ENCODE results near the gene DLEU7. TPM values are rescaled to one million over a fixed set of nuclear protein-coding genes. Genes with fewer than 3 reads are reported as not detected.

DLEU7 gene
- total RNA-seq, 1 donor from 2014 or later, result 0.43 TPM

GRCh38 chr13:50887151-50887550 is 43.7 kb upstream of the DLEU7 start:
- Mint-ChIP-seq H3K9me3 (ENCODE audit: unreplicated experiment) (peaks cover 4% of the 10 kb centered on the region), H3K27me3 (ENCODE audit: unreplicated experiment) (peaks cover 19% of the 10 kb centered on the region), H3K4me3 (ENCODE audit: unreplicated experiment) (no peak overlapping the region), H3K27ac (ENCODE audit: unreplicated experiment) (no peak overlapping the region), H3K4me1 (ENCODE audit: unreplicated experiment) (peaks cover 1% of the 10 kb centered on the region), H3K36me3 (ENCODE audit: unreplicated experiment) (no peaks in the 10 kb centered on the region)
- TF ChIP-seq CTCF (IDR thresholded peaks at IDR 0.05), result no peak
- DNase-seq (ENCODE audit: extremely low spot score, unreplicated experiment), result no peak

GRCh38 chr13:50884265-50884664 is 40.8 kb upstream of the DLEU7 start:
- Mint-ChIP-seq H3K27me3 (ENCODE audit: unreplicated experiment) (peaks cover 19% of the 10 kb centered on the region), H3K36me3 (ENCODE audit: unreplicated experiment) (no peaks in the 10 kb centered on the region), H3K4me1 (ENCODE audit: unreplicated experiment) (no peaks in the 10 kb centered on the region), H3K27ac (ENCODE audit: unreplicated experiment) (no peak overlapping the region), H3K9me3 (ENCODE audit: unreplicated experiment) (peaks cover 8% of the 10 kb centered on the region), H3K4me3 (ENCODE audit: unreplicated experiment) (no peak overlapping the region)
- TF ChIP-seq CTCF (IDR thresholded peaks at IDR 0.05), result no peak
- DNase-seq (ENCODE audit: extremely low spot score, unreplicated experiment), result no peak

GRCh38 chr13:50883728-50884127 is 40.2 kb upstream of the DLEU7 start:
- Mint-ChIP-seq H3K4me3 (ENCODE audit: unreplicated experiment) (no peak overlapping the region), H3K9me3 (ENCODE audit: unreplicated experiment) (peaks cover 8% of the 10 kb centered on the region), H3K27me3 (ENCODE audit: unreplicated experiment) (peaks cover 19% of the 10 kb centered on the region), H3K36me3 (ENCODE audit: unreplicated experiment) (no peaks in the 10 kb centered on the region), H3K4me1 (ENCODE audit: unreplicated experiment) (no peaks in the 10 kb centered on the region), H3K27ac (ENCODE audit: unreplicated experiment) (no peak overlapping the region)
- TF ChIP-seq CTCF (IDR thresholded peaks at IDR 0.05), result no peak
- no peak for DNase-seq (ENCODE audit: extremely low spot score, unreplicated experiment)

- Mint-ChIP-seq H3K4me1 (ENCODE audit: unreplicated experiment) (no peaks in the 10 kb centered on the region), H3K27me3 (ENCODE audit: unreplicated experiment) (peaks cover 16% of the 10 kb centered on the region), H3K27ac (ENCODE audit: unreplicated experiment) (no peak overlapping the region), H3K36me3 (ENCODE audit: unreplicated experiment) (no peaks in the 10 kb centered on the region), H3K9me3 (ENCODE audit: unreplicated experiment) (peaks cover 8% of the 10 kb centered on the region), H3K4me3 (ENCODE audit: unreplicated experiment) (no peak overlapping the region)
- no peak for DNase-seq (ENCODE audit: extremely low spot score, unreplicated experiment)
- TF ChIP-seq CTCF (IDR thresholded peaks at IDR 0.05), result no peak
These were observed 39.4 kb upstream of the DLEU7 start for GRCh38 chr13:50882816-50883435.

GRCh38 chr13:50873991-50874390 is 30.5 kb upstream of the DLEU7 start:
- Mint-ChIP-seq H3K27ac (ENCODE audit: unreplicated experiment) (no peak overlapping the region), H3K4me1 (ENCODE audit: unreplicated experiment) (peaks cover 4% of the 10 kb centered on the region), H3K4me3 (ENCODE audit: unreplicated experiment) (no peak overlapping the region), H3K36me3 (ENCODE audit: unreplicated experiment) (no peaks in the 10 kb centered on the region), H3K27me3 (ENCODE audit: unreplicated experiment) (no peaks in the 10 kb centered on the region), H3K9me3 (ENCODE audit: unreplicated experiment) (no peaks in the 10 kb centered on the region)
- no peak for TF ChIP-seq CTCF (IDR thresholded peaks at IDR 0.05)
- DNase-seq (ENCODE audit: extremely low spot score, unreplicated experiment), result no peak
